HK-2 (cell line): ENCODE measurements around the gene USP24.

ENCODE experiments used
- DNase-seq: peaks from one replicate; pipeline ENCODE4 v3.0.0-alpha.2; 2018; ENCODE audit not compliant: unreplicated experiment

USP24 gene

DNA sequence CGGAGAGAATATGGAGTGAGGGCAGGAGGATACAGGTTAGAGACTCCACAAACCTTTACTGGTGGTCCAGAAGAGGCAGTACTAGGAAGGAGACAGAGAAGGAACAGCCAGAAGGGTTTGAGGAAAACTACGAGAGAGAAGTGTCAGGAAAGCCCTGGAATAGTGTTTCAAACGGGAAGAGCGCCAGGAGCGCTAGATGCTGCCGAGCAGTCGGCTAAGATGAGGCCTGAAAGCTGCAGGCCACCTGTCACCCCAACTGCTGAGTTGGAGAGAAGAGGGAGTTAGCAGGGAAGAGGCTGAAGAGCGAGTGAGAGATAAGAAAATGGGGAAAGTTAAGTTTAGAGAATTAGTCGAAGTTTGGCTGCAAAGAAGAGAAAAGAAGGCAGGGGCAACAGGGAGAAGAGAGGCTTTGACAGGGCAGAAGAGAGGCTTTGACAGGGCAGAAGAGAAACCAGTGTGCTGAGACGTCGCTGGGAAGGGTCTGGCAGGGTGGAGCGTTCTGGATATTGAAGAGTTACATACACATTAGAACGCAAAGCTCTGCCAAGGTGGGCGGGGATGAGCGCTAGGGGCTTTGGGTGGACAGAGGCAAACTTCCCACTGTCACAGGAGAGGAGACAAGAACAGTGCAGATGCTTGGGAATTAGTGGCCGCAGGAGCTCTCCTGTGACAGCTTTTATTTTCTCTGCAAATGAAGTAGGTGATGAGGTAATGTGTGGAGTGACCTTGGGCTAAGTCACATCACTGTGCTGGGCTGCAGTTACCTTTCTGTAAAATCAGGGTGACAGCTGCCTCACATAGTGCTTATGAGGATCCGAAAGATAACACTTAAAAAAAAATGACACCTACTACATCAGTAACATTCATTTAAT lies 144.6 kb downstream of the USP24 start:
- DNase-seq, result no peak

DNA sequence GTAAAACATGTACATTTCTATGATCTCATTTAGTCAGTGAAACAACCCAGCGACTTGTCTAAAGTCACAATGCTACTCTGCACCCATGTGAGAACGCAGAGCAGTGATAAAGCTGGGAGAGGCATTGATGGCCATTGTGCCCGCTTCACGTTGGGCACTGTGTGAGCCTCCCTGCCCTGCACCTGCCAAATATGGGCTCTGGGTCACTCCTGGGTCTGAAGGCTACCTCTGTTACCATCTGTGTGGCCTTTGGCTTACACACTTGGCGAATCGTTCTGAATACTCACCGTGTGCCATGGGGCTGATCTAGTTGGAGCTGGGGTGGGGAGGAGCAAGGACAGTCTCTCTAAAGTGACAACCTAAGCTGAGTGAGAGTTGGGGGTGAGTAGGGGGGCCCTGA lies 145.9 kb downstream of the USP24 start:
- no peak for DNase-seq

DNA sequence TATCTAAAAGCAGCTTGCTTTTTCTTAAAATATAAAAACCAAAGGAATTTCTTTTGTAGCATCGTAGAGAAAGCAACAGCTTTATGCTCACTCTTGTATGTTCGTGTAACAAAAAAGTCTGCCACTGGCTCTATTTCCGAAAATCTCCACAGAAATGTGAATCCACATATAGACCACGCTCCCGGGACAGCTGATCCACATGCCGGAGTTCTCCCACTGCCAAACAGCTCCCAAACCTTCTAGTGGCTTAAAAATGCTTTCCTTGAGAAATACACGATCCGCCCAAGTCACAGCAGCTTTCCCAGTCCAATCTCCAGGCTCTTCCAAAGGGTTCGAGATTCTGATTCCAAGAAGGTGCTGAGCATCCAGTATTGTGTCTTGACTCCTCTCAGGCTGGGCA lies 146.5 kb downstream of the USP24 start:
- no peak for DNase-seq

DNA sequence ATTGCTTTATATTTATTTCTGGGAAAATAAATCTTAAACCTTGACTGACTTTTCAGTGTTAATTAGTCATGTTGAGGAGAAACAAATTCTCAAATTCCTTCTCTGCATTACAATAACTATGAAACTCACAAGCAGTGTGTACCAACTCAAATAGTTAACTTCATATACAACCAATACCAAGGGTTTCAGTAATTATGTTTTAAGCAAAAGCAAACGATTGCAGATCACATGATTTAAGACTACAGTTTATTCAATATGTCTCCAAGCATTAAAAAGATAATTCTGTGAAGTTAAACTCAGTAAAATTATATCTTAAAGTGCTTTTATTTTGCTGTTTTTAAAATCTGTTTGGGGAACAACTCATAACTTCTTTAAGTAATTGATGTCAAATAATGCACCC lies 147.2 kb downstream of the USP24 start:
- DNase-seq, result no peak

DNA sequence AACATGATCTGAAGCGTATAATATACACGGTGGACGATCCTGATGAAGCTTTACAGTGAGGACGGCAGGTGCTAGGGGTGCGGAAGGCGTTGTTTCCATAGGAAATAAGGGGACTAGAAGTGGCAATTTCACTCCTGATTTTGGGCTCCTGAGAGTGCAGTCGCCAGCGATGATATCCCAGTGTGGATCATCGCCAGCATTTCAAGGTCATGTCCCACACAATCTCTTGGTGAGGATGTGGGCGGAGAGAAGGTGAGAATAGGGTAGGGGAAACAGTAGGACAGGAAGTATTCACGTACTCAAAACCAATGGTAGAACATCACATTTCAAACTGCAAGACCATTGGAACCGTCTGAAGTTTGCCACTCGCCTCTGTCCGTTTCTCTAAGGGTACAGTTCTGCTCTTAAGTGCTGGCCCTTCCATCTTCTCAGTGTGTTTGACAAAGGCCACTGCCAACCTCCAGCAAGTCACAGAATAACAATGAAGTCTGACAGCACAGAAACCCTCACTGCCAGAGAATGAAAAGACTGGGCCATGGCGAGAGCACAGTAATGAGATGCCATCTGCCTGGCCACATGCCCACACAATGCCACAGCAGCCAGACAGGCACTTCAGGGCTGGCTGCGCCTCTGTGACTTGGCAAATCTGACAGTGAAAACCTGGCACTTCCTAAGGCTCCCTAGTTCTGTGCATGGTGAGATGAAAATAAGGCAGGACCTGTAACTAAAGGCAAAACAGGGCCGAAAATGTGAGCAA lies 148.0 kb downstream of the USP24 start:
- no peak for DNase-seq

DNA sequence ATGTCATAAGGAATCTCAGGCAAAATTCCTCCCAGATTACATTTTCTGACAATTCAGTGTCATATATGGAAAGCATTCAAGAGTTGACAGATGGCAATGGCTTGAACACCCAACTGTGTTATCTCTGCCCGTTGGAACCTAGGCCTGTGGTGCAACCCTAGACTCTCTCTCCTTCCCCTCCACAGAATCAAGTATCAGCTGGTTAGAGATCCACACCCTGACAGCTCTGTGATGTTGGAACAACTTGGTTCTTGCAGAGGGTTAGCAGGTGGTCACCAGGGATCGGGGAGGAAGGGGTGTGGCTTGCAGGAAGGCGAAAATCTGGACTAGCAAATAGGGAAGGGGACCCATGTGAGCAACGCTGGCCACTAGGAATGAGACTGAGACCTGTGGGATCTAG lies 149.5 kb downstream of the USP24 start:
- DNase-seq, result no peak

DNA sequence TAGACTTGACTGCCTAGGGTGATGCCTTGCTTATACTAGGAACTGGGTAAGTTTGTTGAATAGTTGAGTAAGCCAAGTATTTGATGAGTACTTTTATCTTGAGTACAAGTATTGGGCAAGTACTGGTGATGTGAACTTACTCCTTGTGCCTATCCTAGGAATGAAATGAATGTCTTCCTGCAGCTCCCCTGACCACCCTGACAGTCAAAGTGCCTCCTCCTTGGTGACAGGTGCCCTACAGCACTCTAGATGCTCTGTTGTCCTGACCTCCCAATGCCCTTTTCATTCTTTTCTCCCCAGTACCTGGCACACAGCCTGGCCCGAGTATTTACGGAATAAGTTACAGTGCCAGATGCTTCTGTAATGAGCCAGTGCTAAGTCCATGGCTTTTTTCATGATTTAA lies 150.3 kb downstream of the USP24 start:
- no peak for DNase-seq

DNA sequence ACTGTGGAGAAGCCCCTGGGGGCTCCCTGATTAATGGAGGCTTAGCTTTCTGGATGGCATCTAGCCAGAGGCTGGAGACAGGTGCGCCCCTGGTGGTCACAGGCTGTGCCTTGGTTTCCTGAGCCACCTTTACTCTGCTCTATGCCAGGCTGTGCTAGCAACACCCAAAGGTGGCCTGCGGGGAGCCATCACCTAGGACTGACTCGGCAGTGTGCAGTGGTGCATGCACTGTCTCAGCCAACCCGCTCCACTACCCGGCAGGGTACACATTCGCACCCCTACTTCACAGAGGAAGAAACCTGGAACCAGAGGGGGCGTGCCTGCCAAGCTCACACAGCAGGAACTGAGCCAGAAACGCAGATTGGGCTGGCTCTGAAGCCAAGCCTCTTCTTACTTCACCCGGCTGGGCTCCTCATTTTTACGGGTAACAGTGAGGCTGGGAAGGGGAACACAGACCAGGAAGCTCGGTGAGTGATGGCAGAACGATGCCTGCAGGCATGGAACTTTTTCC lies 151.0 kb downstream of the USP24 start:
- DNase-seq, result no peak

DNA sequence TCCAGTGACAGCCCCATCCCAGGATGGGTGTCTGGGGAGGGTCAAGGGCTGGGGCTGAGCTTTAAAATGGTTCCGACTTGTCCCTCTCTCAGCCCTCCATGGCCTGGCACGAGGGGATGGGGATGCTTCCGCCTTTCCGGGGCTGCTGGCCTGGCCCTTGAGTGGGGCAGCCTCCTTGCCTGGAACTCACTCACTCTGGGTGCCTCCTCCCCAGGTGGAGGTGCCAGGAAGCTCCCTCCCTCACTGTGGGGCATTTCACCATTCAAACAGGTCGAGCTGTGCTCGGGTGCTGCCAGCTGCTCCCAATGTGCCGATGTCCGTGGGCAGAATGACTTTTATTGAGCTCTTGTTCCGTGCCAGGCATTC lies 151.6 kb downstream of the USP24 start:
- no peak for DNase-seq

DNA sequence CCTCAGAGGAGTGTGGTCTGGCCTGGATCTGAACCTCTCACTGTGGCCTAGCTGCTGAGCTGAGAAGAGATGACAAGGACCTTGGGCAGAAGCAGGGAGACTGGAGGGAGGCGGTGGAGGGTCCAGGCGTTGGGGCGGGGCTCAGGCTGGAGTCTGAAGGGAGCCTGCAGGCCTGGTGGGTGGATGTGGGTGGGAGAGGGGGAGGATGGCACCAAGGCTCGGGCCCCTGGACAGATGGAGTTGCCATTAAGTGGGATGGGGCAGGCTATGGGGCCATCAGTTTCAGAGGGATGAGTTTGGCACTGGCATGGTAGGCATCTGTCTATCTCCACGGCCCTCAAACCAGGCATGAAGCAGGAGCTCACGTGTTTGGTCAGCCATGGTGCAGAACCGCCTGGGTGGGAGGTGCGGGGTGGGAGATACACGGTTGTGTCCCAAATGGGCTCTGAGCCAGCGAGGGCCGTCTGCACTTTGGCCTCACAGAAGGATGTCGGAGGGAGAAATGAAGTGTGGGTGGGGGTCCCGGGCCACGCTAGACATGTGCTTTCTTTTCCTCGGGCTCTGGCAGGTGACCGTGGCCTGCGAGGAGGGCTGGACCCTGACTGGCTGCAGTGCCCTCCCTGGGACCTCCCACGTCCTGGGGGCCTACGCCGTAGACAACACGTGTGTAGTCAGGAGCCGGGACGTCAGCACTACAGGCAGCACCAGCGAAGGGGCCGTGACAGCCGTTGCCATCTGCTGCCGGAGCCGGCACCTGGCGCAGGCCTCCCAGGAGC lies 152.2 kb downstream of the USP24 start:
- DNase-seq, result no peak

DNA sequence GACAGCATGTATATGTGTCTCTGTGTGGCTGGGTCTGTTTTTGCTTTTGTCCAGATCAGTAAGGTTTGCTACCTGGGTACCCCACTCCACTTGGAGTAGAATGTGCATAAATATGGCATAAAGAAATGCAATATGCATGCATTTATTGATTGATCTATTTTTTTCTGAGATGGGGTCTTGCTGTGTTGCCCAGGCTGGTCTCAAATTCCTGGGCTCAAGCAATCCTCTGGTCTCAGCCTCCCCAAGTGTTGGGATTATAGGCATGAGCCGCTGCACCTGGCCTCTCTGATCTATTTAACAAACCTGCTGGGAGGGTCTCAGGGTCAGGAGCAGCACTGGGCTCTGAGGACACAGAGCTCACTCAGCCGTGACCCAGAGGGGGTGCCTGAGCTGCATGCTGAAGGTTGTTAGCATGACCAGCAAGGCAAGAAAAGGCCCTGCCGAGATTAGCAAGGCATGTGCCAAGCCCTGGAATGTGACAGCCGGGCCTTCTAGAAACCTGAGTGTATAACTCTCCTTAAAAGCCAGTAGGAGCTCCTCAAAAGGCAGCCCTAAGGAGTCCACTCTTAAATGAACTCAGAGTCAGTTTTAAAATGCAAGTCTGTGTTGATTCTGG lies 153.3 kb downstream of the USP24 start:
- no peak for DNase-seq

DNA sequence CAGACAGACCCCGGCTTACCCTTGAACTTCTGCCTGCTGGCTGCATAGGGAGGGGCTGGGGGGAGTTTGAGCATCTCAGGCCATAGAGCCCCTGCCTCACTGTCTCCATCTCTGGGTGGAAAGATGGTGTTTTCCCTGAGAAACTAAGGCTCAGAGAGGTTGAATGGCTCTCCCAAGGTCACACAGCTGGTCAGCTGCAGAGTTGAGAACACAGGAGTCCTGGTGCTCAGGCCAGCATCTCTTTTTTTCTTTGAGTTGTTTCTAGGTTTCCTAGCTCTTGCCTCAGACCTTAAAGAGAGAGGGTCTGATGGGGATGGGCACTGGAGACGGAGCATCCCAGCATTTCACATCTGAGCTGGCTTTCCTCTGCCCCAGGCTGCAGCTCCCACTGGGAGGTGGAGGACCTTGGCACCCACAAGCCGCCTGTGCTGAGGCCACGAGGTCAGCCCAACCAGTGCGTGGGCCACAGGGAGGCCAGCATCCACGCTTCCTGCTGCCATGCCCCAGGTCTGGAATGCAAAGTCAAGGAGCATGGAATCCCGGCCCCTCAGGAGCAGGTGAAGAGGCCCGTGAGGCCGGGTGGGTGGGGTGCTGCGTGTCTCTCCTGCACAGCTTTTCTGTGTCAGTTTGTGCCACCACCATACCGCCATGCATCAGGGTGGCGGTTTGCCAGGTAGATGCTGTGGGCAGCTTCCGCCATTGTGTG lies 154.0 kb downstream of the USP24 start:
- no peak for DNase-seq

DNA sequence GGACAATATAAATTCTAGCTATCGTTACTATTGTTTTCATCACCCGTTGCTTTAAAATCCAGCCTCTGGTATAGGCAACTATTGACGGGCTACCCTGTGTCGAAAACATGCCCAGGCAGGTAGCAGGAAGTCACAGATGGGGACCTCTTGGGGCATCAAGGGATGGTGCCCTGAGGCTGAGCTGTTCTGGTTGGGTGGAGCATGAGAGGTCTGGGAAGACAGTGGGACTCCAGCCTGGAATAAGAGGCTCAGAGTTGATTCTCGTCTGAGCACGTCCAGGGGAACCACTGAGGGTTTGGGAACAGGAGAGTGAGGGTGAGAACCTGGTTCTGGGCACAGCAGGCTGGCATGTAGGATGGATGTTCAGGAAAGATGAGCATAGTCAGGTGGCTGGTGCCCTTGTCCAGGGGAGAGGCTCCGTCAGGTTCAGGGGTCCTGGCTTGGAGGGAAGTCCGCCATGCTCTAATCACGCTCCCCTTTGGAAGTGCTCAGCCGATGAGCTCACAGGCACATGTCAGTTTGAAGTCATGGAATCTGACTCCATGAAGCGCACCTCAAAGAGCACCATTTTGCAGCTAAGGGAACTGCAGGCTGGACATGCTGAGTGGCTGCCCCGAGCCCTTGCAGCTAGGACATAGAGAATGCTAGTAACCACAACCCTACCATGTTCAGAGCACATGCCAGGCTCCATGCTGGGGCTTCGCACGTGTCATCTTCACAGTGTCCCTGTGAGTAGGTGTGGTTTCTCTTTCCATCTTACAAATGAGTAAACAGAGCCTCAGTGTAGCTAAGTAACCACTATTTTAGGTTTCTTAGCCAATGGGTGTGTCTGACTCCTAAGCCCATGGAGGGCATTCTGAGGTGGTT lies 154.8 kb downstream of the USP24 start:
- no peak for DNase-seq

DNA sequence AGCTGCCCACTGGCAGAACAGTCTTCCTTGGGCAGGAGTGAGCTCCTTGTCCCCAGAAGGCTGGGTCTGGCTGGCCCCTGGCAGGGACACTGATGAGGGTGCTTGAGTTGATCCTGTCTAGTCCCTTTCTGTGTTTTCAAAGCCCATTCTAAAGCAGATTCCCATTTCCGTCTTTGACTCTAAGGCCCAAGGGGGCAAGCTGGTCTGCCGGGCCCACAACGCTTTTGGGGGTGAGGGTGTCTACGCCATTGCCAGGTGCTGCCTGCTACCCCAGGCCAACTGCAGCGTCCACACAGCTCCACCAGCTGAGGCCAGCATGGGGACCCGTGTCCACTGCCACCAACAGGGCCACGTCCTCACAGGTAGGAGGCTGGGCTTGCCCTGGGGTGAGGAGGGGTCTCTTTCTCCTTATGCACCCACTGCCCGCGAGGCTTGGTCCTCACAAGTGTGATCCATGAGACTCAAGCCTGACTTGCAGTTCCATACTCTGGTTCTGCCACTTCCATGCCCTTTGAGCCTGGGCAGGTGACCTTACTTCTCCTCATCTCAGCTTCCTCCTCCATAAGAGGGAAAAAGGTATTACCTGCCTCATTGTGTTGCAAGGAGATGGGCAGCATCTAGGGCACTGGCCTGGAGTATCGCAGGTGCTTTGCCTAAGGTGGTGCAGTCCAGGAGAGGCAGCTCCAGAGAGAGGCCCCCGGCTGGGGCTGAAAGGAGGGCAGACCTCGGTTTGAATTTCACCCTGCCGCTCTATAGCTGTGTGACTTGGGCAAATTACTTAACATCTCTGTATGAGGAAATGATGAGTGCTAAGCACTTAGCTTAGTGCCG lies 155.6 kb downstream of the USP24 start:
- no peak for DNase-seq

DNA sequence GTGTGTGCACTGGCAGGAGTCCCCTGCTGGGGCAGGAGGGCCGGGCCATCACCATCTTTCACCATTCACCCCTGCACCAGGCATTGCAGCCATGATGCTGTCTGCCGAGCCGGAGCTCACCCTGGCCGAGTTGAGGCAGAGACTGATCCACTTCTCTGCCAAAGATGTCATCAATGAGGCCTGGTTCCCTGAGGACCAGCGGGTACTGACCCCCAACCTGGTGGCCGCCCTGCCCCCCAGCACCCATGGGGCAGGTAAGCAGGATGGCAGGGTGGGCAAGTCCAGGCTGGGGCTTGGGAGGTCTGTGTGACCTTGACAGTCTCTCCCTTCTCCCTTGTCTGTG lies 157.2 kb downstream of the USP24 start:
- DNase-seq, result no peak

DNA sequence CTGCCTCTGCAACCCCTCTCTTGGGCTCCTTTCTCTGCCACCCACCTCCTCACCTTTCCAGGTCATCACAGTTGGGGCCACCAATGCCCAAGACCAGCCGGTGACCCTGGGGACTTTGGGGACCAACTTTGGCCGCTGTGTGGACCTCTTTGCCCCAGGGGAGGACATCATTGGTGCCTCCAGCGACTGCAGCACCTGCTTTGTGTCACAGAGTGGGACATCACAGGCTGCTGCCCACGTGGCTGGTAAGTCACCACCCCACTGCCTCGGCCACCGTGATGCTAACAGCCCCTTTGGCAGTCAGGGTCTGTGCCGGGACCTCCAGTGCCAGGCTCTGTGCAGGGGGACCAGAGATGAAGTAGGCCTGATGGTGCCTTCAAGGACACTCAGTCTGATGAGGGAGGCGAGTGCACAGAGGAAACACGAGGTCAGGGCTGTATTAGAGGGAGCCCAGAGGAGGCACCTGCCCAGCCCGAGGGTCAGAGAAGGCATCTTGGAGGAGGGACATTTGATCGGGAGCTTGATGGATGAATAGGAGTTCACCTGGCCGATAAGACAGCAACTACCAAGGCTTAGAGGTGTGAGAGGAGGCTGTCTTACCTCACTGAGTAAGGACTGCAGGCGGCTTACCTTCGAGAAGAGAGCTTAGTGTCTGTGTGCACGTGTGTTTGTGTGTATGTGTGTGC lies 157.8 kb downstream of the USP24 start:
- no peak for DNase-seq

DNA sequence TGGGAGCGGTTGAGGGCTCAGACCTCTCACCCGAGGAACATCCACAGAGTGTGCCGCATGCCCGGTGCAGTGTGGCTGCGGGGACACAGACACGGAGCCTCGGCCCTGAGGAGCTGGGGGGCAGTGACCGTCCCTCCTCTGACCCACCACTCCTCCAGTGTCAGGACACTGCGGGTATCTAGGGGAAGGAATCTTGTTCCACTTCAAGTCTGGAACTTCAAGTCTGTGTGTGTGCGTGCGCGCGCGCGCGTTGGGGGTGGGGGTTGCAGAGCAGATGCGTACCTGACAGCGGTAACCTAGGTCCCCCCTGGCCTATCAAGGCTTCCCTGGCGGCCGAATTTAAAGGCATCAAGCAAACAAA lies 158.6 kb downstream of the USP24 start:
- DNase-seq, result no peak

DNA sequence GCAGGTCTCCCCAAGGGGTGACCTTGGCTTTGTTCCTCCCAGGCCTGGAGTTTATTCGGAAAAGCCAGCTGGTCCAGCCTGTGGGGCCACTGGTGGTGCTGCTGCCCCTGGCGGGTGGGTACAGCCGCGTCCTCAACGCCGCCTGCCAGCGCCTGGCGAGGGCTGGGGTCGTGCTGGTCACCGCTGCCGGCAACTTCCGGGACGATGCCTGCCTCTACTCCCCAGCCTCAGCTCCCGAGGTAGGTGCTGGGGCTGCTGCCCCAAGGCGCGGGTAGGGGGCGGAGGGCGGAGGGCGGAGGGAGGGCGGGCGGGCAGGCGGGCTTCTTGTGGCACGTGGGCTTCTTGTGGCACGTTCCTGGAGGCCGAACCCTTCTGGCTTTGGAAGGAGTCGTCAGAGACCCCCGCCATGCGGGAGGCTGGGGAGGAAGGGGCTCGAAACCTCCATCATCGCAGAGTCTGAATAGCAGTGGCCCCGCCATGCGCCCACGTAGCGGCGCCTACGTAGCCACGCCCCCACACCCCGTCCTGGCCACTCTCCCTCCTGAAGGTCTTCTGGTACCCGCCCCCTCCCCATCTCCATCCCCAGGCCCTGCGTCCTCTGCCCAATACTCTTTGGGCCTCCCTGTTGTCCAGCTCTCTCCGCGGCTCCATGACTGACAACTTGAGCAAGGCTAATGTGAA lies 159.1 kb downstream of the USP24 start:
- DNase-seq, result no peak
